NCI-H1417 treated with DMSO at 0.1 percent for 48 hours (cell line): ENCODE measurements around the gene DCLK2.
"Not testable (repeated sequence)": the region's sequence is repeated elsewhere in the genome, so short reads cannot be mapped to it uniquely, and the experiment has no call there.

ENCODE experiments used
- DNase-seq: peaks from one replicate; lab custom pipeline; 2025; lab: John Stamatoyannopoulos, UW

Gene DCLK2

DNA sequence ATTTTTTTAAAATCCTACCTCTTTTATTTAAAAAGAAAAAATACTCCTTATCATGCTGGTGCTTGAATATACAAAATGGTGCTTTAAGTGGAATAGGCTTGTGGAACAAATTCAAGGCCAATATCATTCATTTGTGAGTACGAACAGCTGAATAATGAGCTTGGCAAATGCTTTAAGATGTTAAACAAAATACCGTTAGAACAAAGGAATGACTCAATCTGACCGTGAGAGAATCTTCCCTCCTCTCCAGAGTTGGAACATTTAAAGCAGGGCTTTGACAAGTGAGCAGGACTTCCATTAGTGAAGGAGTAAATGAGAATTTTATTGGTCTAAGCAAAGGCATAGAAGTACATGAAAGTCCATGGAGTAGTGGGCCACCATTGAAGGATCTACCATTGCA is 74.5 kb downstream of the DCLK2 start:
- no peak for DNase-seq

DNA sequence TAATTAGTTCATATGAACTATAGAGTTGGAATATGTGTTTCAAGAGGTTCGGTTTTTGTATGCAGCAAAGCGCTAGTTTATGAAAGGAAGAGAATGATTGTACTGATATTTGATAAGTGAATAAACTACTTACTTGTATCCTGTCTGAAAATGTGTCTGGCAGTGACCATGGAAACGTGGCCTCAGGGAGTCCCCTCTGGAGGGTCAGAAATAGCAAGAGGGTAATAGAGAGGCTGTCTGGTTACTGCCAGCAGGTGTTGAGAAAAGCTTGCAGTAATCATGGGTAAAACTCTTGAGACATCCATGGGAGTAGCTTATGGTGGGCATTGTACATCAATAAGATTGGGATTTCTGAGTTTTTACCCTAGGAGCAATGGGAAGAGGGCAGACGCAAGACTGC is 77.1 kb downstream of the DCLK2 start:
- no peak for DNase-seq

DNA sequence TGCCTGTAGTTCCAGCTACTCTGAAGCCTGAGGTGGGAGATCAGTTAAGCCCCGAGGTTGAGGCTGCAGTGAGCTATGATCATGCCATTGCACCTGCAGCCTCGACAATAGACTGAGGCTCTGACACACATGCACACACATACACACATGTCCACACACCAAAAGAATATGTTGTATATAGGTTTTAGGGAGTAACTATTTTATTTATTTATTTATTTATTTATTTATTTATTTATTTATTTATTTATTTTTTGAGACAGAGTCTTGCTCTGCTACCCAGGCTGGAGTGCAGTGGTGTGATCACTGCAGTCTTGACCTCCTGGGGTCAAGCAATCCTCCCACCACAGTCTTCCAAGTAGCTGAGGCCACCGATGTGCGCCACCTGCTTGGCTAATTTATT is 78.3 kb downstream of the DCLK2 start:
- DNase-seq, result no peak

DNA sequence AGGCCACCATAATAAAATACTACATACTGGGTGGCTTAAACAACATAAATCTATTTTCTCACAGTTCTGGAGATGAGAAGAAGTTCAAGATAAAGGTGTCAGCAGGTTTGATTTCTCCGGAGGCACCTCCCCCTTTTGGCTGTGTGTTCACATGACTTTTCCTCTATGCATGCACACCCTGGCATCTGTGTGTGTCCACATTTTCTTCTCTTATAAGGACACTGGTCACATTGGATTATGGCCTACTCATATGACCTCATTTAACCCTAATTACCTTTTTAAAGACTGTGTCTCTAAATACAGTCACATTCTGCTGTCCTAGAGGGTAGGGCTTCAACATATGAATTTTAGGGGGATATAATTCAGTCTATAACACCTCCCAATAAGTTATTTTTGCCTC is 79.8 kb downstream of the DCLK2 start:
- DNase-seq, result no peak

DNA sequence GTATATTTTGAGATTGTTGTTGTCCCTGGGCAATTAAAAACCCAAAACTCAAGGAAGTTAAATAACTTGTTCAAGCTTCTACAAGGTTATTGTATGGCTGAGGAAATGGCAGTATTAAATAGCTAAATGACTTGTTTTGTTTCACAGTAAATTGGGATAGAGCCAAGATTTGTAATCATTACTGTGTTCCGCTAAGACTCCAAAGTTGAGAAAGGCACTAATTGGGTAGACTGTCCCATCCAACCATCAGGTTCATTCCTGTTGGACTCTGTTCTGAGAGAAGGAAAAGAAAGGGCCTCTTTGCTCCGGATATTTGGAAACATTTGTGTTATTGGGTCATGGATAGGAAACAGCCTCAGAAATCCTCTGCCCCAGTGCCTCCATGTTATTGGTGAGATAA is 82.2 kb downstream of the DCLK2 start:
- DNase-seq, result no peak

DNA sequence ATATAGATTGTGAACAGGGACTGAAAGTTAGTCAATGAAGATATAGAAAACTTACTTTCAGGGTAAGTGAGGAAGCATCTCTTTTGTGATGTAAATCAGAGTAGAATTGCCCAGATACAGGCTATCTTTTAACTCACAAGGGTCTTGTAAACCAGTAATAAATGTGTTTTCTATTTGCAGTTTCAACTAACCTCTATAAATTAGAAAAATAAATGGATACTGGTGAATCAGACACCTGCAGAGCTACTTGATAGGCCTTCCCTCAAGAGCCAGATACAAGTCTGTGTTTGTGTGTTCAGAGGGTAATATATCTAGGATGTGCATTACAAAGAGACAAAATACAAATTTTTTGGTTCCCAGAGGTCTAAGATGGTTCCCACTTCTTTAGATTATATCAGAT is 82.9 kb downstream of the DCLK2 start:
- DNase-seq, result no peak

DNA sequence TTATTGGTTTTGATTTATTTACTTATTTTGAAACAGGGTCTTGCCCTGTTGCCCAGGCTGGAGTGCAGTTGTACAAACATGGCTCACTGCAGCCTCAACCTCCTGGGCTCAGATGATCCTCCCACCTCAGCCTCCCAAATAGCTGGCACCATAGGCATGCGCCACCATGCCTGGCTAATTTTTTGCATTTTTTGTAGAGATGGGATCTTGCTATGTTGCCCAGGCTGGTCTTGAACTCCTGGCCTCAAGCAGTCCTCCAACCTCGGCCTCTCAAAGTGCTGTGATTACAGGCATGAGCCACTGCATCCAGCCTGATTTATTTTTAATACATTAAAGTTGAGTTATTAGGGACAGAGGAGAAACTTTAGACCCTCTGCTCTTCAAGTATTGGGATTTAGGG is 83.8 kb downstream of the DCLK2 start:
- DNase-seq, result not testable (repeated sequence)

DNA sequence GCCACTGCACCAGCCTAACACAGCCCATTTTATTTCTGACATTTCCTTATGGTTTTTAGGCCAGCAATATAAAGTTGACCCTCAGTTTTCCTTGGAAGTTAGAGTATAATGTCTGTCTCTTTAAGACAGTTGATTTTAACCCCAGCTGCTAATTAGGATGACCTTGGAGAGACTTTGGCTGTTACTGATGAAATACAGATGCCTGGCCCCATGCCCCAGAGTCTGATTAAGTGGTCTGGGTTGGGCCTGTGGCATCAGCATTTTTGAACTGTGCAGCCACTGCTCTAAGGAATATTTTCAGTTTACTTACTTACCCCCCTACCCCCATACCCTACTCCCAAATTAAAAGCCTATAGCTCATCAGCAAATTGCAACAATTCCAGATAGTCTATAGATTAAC is 85.8 kb downstream of the DCLK2 start:
- no peak for DNase-seq

DNA sequence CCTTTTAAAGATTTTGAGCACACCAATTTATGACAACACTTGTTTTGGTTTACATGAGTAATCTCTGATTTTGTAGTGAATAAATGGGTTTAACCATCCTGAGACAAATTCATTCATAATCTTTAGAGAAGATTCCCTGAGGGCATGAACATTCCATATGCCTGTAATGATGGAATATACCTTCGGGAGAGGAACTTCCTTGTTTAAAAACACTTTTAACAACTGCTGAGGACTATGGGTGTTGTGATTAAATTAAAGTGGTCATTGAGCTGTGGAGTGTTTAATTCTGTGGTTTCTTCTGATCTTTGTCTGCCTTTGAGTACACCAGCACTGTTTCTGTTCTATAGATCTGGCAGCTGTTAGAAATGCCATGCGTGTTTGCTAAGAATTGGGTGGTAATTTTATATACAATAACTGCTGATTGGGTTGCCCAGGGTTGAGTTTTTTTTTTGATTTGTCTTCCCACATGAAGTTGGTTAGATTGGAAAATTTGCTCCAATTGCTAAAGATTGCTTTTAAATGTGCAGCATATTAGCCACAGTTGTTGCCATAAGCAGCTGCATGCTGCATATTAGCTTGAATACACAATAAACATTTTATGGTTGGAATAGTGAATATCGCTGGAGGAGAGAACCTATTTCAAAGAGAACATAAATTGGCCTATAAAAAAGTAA is 86.8 kb downstream of the DCLK2 start:
- DNase-seq, result no peak

DNA sequence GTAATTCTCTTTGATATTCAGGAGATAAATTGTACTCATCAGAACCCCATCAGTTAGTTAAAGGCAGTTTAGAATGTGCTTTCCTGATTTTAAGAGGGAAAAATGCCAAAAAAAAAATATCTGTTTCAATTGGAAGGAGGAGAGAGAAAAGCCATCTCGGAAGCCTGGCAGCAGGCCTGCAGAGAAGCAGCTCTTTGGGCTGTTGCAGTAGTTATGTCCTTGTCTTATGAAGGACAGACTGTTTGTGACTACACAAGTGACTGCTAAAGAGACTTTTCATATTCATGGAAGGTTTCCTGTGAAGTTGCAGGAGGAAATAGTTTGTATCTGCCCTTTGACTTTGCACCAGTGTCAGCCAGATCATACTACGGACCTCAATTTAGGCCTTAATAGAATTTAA is 88.8 kb downstream of the DCLK2 start:
- no peak for DNase-seq

DNA sequence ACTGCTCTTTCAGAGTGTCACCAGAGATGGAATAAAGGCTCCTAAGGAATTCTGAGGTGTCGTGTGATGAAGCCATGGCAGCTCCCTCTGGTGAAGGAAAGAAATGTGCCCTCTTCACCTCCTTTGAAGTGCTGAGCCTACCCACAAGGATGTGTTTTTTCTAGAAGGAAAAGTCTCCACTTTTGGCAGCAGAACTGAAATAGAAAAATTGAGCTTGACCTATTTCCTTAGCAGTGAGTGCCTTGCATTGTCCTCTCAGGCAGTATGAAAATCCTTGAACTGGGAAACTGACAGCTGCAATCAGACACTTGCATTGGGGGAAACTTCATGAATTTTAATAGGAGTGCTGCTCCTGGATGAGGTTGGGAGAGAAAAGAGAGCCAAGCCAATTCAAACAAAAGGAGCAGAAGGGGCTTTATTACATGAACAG is 95.2 kb downstream of the DCLK2 start:
- no peak for DNase-seq

DNA sequence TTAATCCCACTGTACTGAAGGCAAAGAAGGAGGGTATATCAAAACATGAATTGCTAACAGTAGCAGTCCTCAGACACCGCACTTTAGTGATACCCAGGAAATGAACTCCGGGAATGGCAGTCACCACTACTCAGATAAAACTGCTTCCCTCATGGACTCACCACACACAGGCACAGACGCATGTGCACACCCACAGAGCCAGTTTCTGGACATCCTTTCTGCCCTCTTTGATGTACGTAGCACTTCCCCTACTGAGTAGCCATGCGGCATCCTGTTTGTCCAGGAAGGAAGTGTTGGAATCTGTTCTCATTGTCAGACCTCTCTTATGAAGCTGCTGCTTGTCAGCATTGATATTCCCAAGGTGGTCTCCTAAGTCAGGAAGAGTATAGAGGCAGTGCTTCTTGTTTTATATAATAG is 95.7 kb downstream of the DCLK2 start:
- no peak for DNase-seq

DNA sequence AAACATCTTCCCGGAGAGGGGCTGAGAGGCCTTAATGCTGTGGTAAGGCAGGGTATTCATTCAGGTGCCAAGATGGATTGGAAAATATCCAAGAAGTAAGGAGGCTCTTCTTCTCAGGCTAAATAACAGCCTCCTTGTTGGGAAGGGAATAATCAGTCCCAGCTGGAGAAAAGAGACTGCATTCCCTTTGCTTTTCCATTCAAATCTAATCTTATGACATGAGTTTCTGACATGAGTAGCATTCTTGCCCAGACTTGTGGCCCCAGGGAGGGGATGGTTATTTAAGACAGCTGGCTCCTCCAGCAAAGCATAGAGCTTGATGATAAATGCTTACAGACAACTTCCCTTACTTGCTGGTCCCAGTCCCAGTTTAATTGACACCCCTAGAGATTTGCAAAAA is 98.3 kb downstream of the DCLK2 start:
- DNase-seq, result no peak

DNA sequence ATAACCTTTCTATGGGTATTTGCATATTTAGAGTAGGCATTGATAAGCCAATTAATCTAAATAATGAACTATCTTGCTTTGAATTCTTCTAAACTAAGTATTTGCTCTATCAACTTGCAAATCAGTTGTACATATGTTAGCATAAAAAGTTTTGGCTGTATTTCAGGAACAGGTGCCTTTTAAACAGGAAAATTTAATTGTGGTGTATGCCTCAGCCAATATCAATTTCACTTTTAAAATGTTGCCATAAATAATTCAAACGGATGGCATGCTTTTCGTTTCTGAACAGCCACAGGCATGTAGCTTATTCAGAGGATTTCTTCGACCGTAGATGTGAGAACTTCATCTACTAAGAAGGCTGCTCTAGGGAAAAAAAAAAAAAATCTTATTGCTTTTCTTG is 99.9 kb downstream of the DCLK2 start:
- DNase-seq, result no peak

DNA sequence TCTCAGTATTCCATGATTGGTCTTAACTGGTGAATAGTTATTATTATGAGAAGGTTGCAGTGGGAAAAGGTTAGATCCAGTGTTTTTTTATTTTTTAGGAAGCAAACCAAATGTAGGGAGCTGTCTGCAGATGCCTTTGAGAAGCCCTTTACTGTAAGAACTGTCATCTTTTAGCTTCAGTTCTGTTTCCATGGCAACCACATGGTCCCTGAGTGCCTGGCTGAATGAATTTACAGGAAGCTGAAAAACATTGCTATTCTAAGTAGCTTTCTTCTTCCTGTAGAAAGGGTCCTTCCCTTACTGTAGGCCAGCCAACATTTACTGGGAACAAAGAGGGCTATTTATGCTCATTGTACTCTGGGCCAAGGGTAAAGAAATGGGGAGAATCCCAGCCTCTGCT is 103.3 kb downstream of the DCLK2 start:
- no peak for DNase-seq

DNA sequence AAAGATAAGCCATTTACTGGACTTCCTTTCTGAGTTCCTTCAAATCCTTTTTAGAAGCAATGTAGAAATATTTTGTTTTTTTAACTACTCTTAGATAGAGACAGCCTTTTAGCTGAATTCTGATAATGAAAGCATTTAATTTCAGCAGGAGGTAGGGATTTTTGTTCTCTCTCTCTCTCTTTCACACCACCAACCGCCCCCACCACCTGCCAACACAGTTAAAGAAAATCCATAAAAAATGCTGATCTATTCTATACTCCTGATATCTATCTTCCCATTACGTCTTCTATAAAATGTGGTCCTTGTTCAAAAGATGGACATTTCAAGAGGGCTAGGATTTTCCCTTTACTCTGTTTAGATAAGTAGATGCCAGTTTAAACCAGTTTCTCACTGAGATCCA is 104.5 kb downstream of the DCLK2 start:
- no peak for DNase-seq

DNA sequence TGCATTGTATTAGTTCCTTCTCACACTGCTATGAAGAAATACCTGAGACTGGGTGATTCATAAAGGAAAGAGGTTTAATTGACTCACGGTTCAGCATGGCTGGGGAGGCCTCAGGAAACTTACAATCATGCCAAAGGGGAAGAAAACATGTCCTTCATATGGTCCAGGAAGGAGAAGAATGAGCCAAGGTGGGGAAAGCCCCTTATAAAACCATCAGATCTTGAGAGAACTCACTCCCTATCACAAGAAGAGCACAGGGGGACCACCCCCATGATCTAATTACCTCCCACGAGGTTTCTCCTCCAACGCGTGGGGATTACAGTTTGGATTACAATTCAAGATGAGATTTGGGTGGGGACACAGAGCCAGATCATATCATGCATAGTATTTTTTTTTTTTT is 106.8 kb downstream of the DCLK2 start:
- not testable (repeated sequence) for DNase-seq

DNA sequence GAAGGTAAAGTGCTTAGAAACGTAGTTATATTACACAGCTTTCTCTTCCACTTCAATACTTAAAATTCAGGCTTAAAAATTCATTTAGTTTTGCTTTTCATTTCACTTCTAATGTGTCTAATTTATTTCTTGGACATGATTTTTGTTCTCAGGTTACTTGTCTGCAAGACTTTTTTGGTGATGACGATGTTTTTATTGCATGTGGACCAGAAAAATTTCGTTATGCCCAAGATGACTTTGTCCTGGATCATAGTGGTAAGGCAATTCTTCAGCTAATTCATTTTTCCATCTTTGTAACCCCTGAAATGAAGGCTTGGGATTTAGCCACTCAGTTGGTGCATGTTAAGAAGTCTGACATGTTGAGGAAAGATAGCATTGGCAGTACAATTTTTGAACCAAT is 114.7 kb downstream of the DCLK2 start:
- DNase-seq, result no peak

DNA sequence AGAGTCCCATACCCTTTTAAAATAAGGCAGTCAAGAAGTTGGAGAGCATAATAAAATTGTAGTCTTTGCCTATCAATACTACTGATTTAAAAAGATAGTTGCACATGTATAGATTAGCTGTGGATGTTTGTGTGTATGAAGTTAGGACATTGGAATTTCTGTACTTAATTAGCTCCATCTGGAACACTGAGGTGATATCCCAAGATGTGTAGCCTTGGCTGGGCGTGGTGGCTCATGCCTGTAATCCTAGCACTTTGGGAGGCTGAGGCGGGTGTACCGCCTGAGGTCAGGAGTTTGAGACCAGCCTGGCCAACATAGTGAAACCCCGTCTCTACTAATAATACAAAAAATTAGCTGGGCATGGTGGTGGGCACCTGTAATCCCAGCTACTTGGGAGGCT is 119.0 kb downstream of the DCLK2 start:
- not testable (repeated sequence) for DNase-seq

DNA sequence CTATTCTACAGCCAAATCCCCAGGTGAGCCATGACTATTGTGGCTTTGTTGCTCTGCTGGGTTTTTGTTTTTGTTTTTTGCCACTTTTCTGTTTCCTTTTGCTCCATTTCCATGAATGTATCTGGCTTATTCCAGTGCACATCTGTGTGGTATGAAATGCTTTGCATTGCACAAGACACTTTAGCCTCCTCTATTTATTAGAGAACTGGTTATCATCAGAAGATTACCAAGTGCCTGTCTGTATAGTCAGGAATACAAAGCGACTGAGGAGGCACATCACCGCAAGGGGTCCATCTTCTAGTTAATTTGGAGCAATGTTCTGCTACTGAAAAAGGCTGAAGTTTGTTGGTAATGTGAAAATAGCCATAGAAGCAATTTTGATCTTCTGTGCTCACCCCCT is 120.8 kb downstream of the DCLK2 start:
- no peak for DNase-seq

DNA sequence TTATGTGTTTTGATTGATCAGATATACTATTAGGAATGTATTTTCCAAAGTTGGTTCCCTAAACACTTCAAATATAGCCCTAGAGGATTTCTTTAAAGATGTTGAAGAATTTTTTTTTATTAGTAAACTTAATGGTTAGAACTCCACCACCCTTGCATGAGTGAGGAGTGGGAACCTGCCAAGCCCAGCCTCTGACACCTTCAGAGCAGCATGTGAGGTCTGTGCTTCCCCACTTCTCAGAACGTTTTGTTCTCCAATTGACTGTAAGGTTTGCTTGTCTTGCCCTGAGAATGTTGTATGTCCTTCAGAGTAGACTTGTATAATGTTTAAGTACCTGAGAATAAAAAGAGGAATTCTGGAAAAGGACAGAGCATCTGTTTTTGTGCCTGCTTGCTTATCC is 126.8 kb downstream of the DCLK2 start:
- DNase-seq, result no peak

DNA sequence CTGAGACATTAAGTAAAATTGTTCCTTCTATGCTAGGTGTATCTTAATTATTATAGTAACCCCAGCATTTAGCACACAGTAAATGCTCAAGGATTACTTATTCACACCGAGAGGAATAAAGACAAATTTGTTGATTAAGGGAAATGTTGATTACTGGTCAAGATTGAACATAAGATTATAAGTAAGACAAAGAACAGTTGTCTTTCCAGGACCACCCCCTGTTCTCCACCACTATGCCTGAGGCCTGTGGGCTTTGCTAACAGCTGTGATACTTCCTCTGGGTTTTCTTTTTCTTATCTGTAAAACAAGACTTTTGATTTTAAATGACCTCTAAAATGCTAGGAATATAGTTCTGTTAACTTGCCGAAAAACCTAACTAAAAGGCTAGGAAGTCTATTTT is 128.0 kb downstream of the DCLK2 start:
- DNase-seq, result no peak

DNA sequence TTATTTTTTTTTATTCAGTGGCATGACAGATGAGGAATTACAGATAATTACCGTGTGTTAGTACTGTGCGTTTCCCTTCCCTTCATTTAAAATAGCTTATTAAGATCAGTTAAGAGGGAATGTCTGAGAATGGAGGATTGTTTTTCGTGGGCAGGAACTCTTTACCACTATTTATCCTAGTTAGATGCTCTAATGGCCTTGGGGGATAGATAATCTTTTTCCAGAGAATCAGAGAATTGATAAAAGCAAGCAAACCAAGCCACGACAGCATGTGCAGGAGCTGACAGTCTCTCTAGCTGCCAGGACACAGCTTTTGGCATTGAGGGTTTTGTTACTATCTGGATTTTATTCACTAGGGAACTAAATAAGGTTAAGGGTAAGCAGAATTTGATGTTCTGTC is 128.7 kb downstream of the DCLK2 start:
- no peak for DNase-seq

DNA sequence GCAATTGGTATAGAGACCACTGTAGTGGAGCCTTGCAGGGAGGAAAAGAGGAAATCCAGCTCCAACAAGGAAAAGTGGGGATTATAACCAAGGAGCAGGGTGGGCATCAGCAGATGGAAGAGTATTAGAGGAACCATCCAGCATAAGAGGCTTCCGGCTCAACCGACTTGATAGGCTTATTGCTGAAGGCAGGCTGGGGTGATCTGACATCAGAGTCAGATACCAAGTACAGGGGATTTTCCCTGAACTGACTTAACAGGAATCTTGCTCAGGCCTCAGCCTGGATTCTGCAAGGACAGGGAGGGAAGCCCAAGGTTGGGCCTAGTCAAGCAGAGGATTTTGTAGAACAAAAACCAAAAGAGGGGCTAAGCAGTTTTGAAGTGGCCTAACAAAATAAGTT is 129.6 kb downstream of the DCLK2 start:
- no peak for DNase-seq
